ENCODE results near the gene POF1B.
"Not testable (repeated sequence)": the region's sequence is repeated elsewhere in the genome, so short reads cannot be mapped to it uniquely, and the experiment has no call there.

POF1B gene
- 0.13 to 0.78 reads per million in 2 experiments for total RNA-seq

- DNase-seq (ENCODE audit: low read depth), result no peak
These were observed at the start of gene POF1B for GRCh38 chrX:85379174-85379907. Gene POF1B (minus strand): TSS chrX:85379665. CDS start chrX:85379454, 211 bp downstream.

DNA sequence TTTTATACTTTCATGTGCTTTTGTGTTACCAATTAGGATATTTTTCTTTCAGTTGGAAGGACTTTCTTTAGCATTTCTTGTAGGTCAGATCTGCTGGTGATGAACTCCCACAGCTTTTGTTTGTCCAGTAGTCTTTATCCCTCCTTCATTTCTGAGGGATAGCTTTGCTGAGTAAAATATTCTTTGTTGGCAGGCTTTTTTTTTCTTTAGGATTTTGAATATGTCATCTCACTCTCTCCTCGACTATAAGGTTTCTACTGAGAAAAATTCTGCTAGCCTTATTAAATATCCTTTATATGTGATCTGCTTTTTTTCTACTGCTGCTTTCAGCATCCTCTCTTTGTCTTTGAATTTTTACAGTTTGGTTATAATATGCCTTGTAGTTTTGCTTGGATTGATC lies 49.6 kb upstream of the POF1B start:
- no peak for DNase-seq (ENCODE audit: low read depth)

GRCh38 chrX:85419293-85419692 lies 39.8 kb upstream of the POF1B start:
- DNase-seq (ENCODE audit: low read depth), result no peak

- no peak for DNase-seq (ENCODE audit: low read depth)
These were observed 12.4 kb upstream of the POF1B start for GRCh38 chrX:85391878-85392238.

GRCh38 chrX:85391185-85391877 lies 11.9 kb upstream of the POF1B start:
- DNase-seq (ENCODE audit: low read depth), result no peak

GRCh38 chrX:85381602-85382001 lies 2.1 kb upstream of the POF1B start:
- no peak for DNase-seq (ENCODE audit: low read depth)

GRCh38 chrX:85378461-85378860 lies 1.0 kb downstream of the POF1B start:
- no peak for DNase-seq (ENCODE audit: low read depth)

GRCh38 chrX:85375333-85375738 lies 4.1 kb downstream of the POF1B start:
- DNase-seq (ENCODE audit: low read depth), result no peak

DNA sequence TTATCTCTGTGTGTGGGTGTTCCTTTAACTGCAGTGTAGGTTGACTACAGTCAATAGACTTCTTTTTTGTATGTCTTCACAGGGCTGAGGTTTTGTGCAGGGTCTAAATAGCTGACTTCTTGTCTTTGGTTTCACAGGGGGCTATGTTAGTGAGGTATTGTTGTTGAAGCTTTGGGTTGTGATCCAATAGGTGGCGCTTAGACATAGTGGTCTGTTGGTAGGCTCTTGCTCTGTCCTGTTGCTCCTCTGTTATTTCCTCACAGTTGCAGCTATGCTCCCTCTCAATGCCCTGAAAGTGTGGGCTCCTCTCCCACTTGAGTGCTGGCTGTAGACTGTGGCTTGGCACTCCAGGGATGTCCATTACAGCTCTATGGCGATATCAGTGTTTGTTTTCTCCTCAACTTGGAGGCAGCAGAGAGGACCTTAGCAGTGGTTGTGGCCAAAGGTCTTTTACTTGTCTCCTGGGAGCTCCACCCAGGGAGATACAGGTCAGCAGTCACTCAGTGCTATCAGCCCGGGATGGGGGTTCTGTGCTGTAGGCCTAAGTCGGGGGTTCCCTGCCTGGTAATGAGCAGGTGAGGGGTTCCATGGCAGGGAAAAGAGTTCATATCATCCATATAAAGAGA lies 14.0 kb downstream of the POF1B start:
- no peak for DNase-seq (ENCODE audit: low read depth)

DNA sequence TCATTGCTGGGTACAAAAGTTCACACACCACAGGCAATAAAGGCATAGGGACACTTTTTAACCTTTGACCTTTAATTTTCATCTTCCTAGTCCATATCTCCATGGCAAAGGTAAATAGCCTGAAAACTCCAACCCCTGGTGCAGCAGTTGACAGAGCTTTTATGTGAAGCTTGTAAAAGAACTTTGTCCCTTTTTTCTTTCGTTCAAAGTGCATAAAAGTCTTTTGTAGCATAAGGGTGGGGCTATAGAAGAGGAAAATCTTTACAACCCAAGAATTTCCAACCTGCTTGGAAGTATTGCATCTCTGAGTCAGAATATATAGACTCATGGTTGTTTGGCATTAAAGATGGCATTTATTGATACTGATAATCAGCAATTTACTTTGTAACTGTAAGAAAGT lies 20.4 kb downstream of the POF1B start:
- DNase-seq (ENCODE audit: low read depth), result no peak

DNA sequence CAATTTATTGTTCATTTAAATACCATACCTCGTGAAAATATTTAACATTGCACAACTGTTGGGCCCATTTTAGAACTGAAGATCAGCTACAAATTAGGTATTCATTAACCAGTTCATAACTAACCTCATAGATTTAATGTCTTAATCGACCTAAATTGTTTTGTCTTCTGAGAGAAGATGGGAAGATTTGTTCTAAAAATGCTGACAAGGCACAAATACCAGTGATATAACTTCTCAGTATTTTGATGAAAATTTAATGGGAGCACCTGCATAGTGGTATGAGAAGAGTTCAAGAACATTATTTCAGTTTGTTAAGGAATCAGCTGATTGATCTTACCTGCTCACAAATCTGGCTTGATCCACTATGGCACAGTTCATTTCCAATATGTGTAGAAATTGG lies 33.9 kb downstream of the POF1B start:
- DNase-seq (ENCODE audit: low read depth), result no peak

- DNase-seq (ENCODE audit: low read depth), result no peak
These were observed 52.5 kb downstream of the POF1B start for GRCh38 chrX:85327060-85327333.

DNA sequence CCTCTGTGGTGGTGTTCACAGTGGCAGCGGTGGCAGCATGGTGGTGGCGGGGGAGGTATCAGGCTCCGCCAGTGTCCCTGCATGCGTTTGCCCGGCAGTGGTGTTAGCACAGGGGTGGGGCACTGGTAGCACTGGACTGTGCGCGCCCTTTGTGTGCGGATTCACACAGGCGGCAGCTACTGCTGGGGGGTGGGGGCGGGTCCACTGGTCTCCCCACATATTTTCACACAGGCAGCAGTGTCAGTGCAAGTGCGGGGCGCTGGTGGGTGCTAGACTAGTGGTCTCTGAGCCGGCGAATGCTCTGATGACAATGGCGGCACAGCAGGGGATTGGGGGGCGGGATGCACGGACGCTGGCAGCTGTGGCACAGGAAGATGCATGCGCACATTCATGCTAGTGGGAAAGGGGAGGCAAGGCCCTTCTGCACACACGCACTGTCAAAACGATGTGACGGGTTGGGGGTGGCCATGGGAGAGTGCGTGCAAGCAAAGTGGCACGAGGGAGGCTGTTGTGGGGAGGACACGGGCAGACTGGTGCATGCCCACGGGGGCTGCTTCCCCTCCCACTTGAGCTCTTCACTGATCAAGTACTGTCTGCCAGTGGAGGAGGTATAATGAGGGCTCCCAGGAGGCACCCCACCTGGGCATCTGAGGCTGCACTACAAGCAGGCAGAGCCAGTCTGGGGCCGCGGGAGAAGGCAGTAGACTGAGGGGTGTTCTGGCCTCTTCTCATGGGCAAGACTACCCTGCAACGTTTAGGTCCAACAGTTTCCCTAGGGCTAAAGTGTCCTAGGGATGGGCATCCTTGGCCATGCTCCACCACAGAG lies 53.0 kb downstream of the POF1B start:
- DNase-seq (ENCODE audit: low read depth), result no peak

DNA sequence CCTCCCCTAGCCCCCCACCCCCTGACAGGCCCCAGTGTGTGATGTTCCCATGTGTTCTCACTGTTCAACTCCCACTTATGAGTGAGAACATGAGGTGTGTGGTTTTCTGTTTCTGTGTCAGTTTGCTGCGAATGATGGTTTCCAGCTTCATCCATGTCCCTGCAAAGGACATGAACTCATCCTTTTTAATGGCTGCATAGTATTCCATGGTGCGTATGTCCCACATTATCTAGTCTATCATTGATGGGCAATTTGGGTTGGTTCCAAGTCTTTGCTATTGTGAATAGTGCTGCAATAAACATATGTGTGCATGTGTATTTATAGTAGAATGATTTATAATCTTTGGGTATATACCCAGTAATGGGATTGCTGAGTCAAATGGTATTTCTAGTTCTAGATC lies 68.1 kb downstream of the POF1B start:
- DNase-seq (ENCODE audit: low read depth), result not testable (repeated sequence)

DNA sequence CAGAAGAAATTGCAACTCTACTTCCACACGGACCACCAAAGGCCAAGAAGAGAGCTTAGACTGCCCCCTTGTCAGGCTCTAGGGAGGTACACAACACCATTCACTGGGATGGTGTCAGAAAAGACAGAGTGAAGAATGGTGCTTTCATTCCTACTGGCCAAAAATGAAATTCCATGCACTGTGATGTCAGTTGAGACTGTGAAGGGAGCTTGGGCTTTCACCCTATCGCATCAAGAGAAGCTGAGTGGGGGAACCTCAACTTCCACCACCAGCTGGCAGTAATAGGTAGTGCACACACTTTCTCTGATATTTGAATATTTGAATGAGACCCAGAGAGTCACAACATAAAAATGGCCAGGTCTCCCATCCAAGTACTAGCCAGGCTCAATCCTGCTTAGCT lies 69.7 kb downstream of the POF1B start:
- no peak for DNase-seq (ENCODE audit: low read depth)

GRCh38 chrX:85303544-85303943 lies 75.9 kb downstream of the POF1B start:
- no peak for DNase-seq (ENCODE audit: low read depth)

DNA sequence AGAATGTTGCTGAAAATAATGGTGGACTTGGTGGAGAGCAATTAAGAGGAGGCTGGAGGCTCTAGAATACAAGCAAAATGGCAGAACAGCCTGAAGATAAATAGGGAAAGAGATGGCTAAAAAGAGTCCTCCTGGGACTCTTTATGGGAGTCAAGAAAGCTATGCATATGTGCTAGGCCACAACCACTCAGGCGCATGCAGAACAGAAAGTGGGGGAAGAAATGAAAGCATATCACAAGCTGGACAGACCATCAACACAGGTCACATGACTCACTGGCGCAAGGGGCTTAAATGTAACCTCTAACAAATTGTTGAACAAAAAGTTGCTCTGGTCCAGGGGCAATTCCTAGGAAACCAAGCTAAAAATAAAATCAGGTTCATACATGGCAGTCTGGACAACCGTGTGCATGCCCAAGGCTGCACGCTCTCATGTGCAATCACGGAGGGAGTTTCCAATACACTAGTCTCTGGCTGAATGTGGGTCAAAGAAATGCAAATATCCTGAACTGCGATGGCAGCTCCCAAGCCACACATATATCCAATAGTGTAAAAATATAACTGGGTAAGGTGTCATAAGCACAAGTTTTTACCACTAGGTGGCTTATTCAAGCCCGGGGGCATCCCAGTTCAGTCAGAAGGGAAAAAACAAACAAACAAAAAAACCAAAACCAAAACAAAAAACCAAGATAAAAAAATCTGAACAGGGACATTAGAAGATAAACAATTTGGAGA lies 90.3 kb downstream of the POF1B start:
- DNase-seq (ENCODE audit: low read depth), result no peak

DNA sequence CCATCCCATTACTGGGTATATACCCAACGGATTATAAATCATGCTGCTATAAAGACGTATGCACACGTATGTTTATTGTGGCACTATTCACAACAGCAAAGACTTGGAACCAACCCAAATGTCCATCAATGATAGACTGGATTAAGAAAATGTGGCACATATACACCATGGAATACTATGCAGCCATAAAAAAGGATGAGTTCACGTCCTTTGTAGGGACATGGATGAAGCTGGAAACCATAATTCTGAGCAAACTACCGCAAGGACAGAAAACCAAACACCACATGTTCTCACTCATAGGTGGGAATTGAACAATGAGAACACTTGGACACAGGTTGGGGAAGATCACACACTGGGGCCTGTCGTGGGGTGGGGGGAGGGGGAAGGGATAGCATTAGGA lies 94.2 kb downstream of the POF1B start:
- DNase-seq (ENCODE audit: low read depth), result not testable (repeated sequence)

DNA sequence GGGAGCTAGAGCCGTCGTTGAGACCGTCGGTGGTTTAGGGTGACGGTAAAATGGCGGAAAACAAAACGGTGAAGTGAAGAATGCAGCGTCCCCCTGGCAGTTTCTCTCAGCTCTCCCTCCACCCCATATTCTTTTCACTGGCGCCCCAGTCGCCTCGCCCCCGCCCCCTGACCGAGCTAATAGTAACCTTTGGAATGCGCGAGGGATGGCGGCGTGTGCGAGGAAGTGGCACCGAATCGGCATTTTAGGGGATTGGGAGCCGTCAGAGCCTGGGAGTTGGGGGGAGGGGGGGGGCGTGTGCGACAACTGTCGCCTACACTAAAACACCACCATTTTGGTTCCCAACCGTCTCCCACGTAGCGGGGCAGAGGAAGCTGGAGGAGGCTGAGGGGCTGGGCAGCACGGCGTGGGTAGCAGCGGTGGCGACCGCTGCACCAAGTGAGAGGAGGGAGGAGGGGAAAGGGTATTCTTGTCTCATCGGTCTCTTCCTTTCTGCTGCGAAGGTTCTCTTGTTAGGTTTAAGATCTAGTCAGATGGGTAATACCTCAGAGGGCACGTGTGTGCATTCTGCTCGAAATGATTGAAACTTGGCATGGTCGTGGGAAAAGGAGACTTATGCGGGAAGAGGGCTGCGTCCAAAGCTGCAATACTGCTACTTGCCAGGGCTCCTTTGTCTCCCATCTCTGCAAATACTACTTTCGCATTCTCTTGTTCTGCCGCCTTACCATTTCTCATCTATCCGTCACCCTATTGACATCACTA lies 134.8 kb downstream of the POF1B start:
- no peak for DNase-seq (ENCODE audit: low read depth)

GRCh38 chrX:85243761-85244449 lies 135.6 kb downstream of the POF1B start, which contains the start of the genes SATL1 and ZNF711:
Gene SATL1 (minus strand): TSS chrX:85243779. CDS start chrX:85108968, 134,811 bp downstream.
Gene ZNF711 (plus strand): TSS chrX:85243991. CDS start chrX:85247573, 3,582 bp downstream.
- no peak for DNase-seq (ENCODE audit: low read depth)
